Suprapubic skin (tissue), 4 donors: ENCODE measurements around the gene CHTF8.

Experiments
- EP300 ChIP-seq: sonication (generic); formaldehyde crosslinking; IDR thresholded peaks from one replicate; pipeline ENCODE4 v1.6.1; 2017; ENCODE audit warnings: antibody characterized with exemption
- POLR2A ChIP-seq, 2 donors: fragments of 450-650 bp; IDR thresholded peaks; one replicate each; pipeline ENCODE4 v1.6.1; 2017; ENCODE audit warnings: antibody characterized with exemption in 2 of 2, mild to moderate bottlenecking in 2 of 2, moderate library complexity in 2 of 2
- POLR2AphosphoS5 ChIP-seq, 3 donors: sonication (generic); formaldehyde crosslinking; IDR thresholded peaks; one replicate each; pipeline ENCODE4 v1.6.1; 2017; ENCODE audit warnings: antibody characterized with exemption in 3 of 3
- TF ChIP-seq, protein P1 (sequence below), 2 donors: fragments of 200-600 bp in 1 of 2; fragments of 450-650 bp in 1 of 2; sonication (generic) in 1 of 2; IDR thresholded peaks; one replicate each; pipeline ENCODE4 v1.5.1; 2016 to 2019; ENCODE audit warnings: antibody characterized with exemption in 2 of 2, mild to moderate bottlenecking in 1 of 2, moderate library complexity in 1 of 2

DNA sequence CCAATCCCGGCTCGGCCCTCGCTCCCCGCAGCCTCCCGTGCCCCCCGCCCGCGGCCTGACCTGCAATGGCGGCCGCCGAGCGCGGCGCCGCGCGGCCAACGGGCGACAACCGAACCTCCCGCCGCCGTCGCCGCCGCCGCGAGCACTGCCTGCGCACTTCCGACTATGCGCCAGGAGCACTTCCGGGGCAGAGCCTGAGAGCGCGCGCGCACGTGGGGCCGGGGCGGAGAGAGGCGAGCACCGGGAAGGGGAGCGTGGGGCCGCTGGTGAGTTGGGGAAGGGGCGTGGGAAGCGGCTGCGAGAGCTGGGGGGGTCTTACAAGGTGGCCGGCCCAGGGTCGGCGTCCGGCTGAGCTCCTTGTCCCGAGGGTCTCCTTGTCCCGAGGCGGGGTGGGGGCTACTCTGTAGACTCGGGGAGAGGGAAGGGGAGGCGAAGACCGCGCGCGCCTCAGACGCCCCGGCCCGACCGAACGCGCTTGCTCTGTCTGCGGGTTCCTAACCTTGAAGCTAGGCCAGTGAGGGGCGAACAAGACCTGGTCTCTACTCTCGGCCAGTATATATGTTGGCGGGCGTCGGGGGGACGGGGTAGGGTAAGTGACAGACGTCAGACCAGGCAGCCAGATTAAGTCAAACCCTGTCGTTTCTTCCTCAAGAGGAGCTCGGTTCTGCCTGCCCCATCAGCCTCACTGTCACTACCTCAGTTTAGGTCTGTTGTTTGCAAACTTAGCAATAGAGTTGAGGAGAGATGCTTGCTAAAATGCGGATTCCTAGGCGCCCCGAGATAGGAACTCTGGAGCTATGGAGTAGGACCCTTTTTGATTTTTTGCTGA lies at the start of gene CHTF8, which contains the start of gene UTP4:
- TF ChIP-seq POLR2AphosphoS5 (IDR thresholded peaks at IDR 0.05), result peak; percentile 74 to 91 (median 78)
- TF ChIP-seq, protein P1, sequence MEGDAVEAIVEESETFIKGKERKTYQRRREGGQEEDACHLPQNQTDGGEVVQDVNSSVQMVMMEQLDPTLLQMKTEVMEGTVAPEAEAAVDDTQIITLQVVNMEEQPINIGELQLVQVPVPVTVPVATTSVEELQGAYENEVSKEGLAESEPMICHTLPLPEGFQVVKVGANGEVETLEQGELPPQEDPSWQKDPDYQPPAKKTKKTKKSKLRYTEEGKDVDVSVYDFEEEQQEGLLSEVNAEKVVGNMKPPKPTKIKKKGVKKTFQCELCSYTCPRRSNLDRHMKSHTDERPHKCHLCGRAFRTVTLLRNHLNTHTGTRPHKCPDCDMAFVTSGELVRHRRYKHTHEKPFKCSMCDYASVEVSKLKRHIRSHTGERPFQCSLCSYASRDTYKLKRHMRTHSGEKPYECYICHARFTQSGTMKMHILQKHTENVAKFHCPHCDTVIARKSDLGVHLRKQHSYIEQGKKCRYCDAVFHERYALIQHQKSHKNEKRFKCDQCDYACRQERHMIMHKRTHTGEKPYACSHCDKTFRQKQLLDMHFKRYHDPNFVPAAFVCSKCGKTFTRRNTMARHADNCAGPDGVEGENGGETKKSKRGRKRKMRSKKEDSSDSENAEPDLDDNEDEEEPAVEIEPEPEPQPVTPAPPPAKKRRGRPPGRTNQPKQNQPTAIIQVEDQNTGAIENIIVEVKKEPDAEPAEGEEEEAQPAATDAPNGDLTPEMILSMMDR (IDR thresholded peaks at IDR 0.05), result no peak
- TF ChIP-seq POLR2A (IDR thresholded peaks at IDR 0.05), result peak; percentile 94 to 99
- TF ChIP-seq EP300, result no peak
